ENCODE data around the gene MUC12. TPM values are rescaled to one million over a fixed set of nuclear protein-coding genes. Genes with fewer than 3 reads are reported as not detected.
A peak's percentile ranks its signal among the peaks of the same experiment; 100 is the strongest.
"Not testable (repeated sequence)": the region's sequence is repeated elsewhere in the genome, so short reads cannot be mapped to it uniquely, and the experiment has no call there.

The MUC12 gene
- total RNA-seq (2021) = 11.5 and 12.2 TPM in 2 replicates
- long read RNA-seq, partial matches to known transcripts = 0 of 5 reads
- long read RNA-seq, other reads (novel, unspliced or antisense) = 1 of 5 reads

- Mint-ChIP-seq H3K4me3 (no peak within 1 kb of the TSS; a peak in 1 of 5 replicates), H3K27me3 (ENCODE audit: low read depth) (peaks cover 50% of the 10 kb centered on the region), H3K27ac (peak within 1 kb of the TSS in 1 of 3 experiments; percentile 21; a peak in 1 of 7 replicates), H3K9me3 (no peaks in the 10 kb centered on the region; a peak in 1 of 5 replicates), H3K36me3 (ENCODE audit: insufficient read depth in 1 of 3, low read depth in 3 of 3) (peaks cover 0 to 4% (median 0%) of the 10 kb centered on the region in 3 experiments; a peak in 1 of 7 replicates), H3K4me1 (peaks cover 40 to 44% of the 10 kb centered on the region in 2 experiments)
- Histone ChIP-seq H3K23ac (ENCODE audit: insufficient read length, low read depth, low read length) (no peak within 1 kb of the TSS), H3K14ac (ENCODE audit: insufficient read depth, low read length) (no peak within 1 kb of the TSS), H2BK5ac (ENCODE audit: insufficient read length, low read length) (no peak within 1 kb of the TSS), H2AK5ac (ENCODE audit: insufficient read length, low read length) (no peak within 1 kb of the TSS), H3K4me2 (ENCODE audit: insufficient read depth, insufficient read length, low read length) (no peak within 1 kb of the TSS), H2BK20ac (ENCODE audit: low read depth, low read length, poor library complexity, severe bottlenecking) (no peak within 1 kb of the TSS), H3T11ph (ENCODE audit: low read length) (no peak within 1 kb of the TSS), H3K56ac (ENCODE audit: insufficient read length, low read depth, low read length) (no peak within 1 kb of the TSS), H3K27me3 (ENCODE audit: insufficient read depth, low read length) (peaks cover 6% of the 10 kb centered on the region; the same call in 1 of the 2 replicates), H3K23me2 (ENCODE audit: insufficient read length, low read depth, low read length, poor library complexity, severe bottlenecking) (peaks cover 12% of the 10 kb centered on the region), H2BK12ac (ENCODE audit: insufficient read length, low read depth, low read length) (no peak within 1 kb of the TSS), H2AFZ (ENCODE audit: low read length) (no peak within 1 kb of the TSS), H3K79me1 (ENCODE audit: insufficient read depth, low read depth, low read length, poor library complexity, severe bottlenecking) (no peaks in the 10 kb centered on the region), H3K79me2 (ENCODE audit: insufficient read depth, low read length) (no peaks in the 10 kb centered on the region), H4K20me1 (ENCODE audit: control insufficient read depth, insufficient read depth, insufficient read length) (no peaks in the 10 kb centered on the region), H2BK15ac (ENCODE audit: low read depth, low read length) (no peak within 1 kb of the TSS), H3K27ac (ENCODE audit: insufficient read length, low read depth, low read length) (no peak within 1 kb of the TSS), H4K8ac (replicated peaks; ENCODE audit: insufficient read length, low read depth, low read length) (no peak within 1 kb of the TSS), H3K9me3 (ENCODE audit: control insufficient read depth, low read depth, low read length) (no peaks in the 10 kb centered on the region), H4K91ac (ENCODE audit: insufficient read length, low read depth, low read length) (no peak within 1 kb of the TSS), H4K5ac (ENCODE audit: insufficient read length, low read depth, low read length) (no peak within 1 kb of the TSS), H3K9ac (ENCODE audit: extremely low read depth, insufficient read length, low read length) (no peak within 1 kb of the TSS), H3K4me1 (ENCODE audit: insufficient read depth, low read length) (peaks cover 5% of the 10 kb centered on the region; the same call in 1 of the 2 replicates), H3K18ac (ENCODE audit: insufficient read length, low read depth, low read length) (no peak within 1 kb of the TSS), H3K4ac (ENCODE audit: low read depth, low read length) (no peak within 1 kb of the TSS), H2BK120ac (ENCODE audit: low read depth, low read length, poor library complexity, severe bottlenecking) (no peak within 1 kb of the TSS)
- no peak for TF ChIP-seq CTCF (conservative IDR thresholded peaks at IDR 0.05)
- no peak for DNase-seq
- no CpG with 5 or more reads among the region's 12 CpGs for WGBS (ENCODE audit: extremely low coverage, insufficient read length, low lambda C conversion rate)
Measured at GRCh38 chr7:100969066-100969615, at the start of gene MUC12. Gene MUC12, plus strand, starts transcription at chr7:100969565. Its CDS starts 58 bp downstream, at chr7:100969623.

- not testable (repeated sequence) for H3K36me3 Mint-ChIP-seq (ENCODE audit: insufficient read depth in 1 of 3, low read depth in 3 of 3)
- no CpG with 5 or more reads among the region's 9 CpGs for WGBS (ENCODE audit: extremely low coverage, insufficient read length, low lambda C conversion rate)
- peaks cover 38 to 45% of the 10 kb centered on the region in 2 experiments for H3K4me1 Mint-ChIP-seq
Measured at GRCh38 chr7:100919779-100920437, 49.5 kb upstream of the MUC12 start.

More at GRCh38 chr7:100919779-100920437, 49.5 kb upstream of the MUC12 start:
- not testable (repeated sequence) for H2AFZ ChIP-seq (ENCODE audit: low read length); H3K4me3 Mint-ChIP-seq; H2BK5ac ChIP-seq (ENCODE audit: insufficient read length, low read length); H3K27me3 ChIP-seq (ENCODE audit: insufficient read depth, low read length); H4K8ac ChIP-seq (replicated peaks; ENCODE audit: insufficient read length, low read depth, low read length); H3K79me1 ChIP-seq (ENCODE audit: insufficient read depth, low read depth, low read length, poor library complexity, severe bottlenecking); H3K4me1 ChIP-seq (ENCODE audit: insufficient read depth, low read length); DNase-seq; H4K91ac ChIP-seq (ENCODE audit: insufficient read length, low read depth, low read length); H3K9ac ChIP-seq (ENCODE audit: extremely low read depth, insufficient read length, low read length); H2BK20ac ChIP-seq (ENCODE audit: low read depth, low read length, poor library complexity, severe bottlenecking); H3K79me2 ChIP-seq (ENCODE audit: insufficient read depth, low read length); H3K27me3 Mint-ChIP-seq (ENCODE audit: low read depth); H2BK15ac ChIP-seq (ENCODE audit: low read depth, low read length); H3K9me3 ChIP-seq (ENCODE audit: control insufficient read depth, low read depth, low read length); H2BK120ac ChIP-seq (ENCODE audit: low read depth, low read length, poor library complexity, severe bottlenecking); H3K14ac ChIP-seq (ENCODE audit: insufficient read depth, low read length); H3K23ac ChIP-seq (ENCODE audit: insufficient read length, low read depth, low read length); H3K27ac ChIP-seq (ENCODE audit: insufficient read length, low read depth, low read length); H3K23me2 ChIP-seq (ENCODE audit: insufficient read length, low read depth, low read length, poor library complexity, severe bottlenecking); H4K5ac ChIP-seq (ENCODE audit: insufficient read length, low read depth, low read length); H3K18ac ChIP-seq (ENCODE audit: insufficient read length, low read depth, low read length); H3T11ph ChIP-seq (ENCODE audit: low read length); H2AK5ac ChIP-seq (ENCODE audit: insufficient read length, low read length); H3K9me3 Mint-ChIP-seq; H3K4ac ChIP-seq (ENCODE audit: low read depth, low read length); H3K56ac ChIP-seq (ENCODE audit: insufficient read length, low read depth, low read length); H2BK12ac ChIP-seq (ENCODE audit: insufficient read length, low read depth, low read length); H3K4me2 ChIP-seq (ENCODE audit: insufficient read depth, insufficient read length, low read length); H4K20me1 ChIP-seq (ENCODE audit: control insufficient read depth, insufficient read depth, insufficient read length)
- peak overlapping the region in 1 of 3 experiments; percentile 17; a peak in 1 of 7 replicates for H3K27ac Mint-ChIP-seq

Data from H9 (cell line).